ENCODE results near the gene ATP6V0A1. TPM values are rescaled to one million over a fixed set of nuclear protein-coding genes. Genes with fewer than 3 reads are reported as not detected.
A peak's percentile ranks its signal among the peaks of the same experiment; 100 is the strongest.

The ATP6V0A1 gene
- total RNA-seq, 1 donor from 2014 or later: 69.4 TPM

- Mint-ChIP-seq H3K4me1 (ENCODE audit: unreplicated experiment) (peaks cover 52% of the 10 kb centered on the region), H3K36me3 (peaks cover 11% of the 10 kb centered on the region), H3K27ac (peak overlapping the region; percentile 84), H3K27me3 (no peaks in the 10 kb centered on the region), H3K4me3 (no peak overlapping the region), H3K9me3 (no peaks in the 10 kb centered on the region)
- TF ChIP-seq CTCF (conservative IDR thresholded peaks at IDR 0.05): no peak
- no peak for DNase-seq (ENCODE audit: extremely low spot score, unreplicated experiment)
These were observed 63.1 kb downstream of the ATP6V0A1 start for GRCh38 chr17:42521666-42522262.

GRCh38 chr17:42522263-42522790 lies 63.6 kb downstream of the ATP6V0A1 start:
- no peak for DNase-seq (ENCODE audit: extremely low spot score, unreplicated experiment)
- H3K4me3 Mint-ChIP-seq: peak overlapping the region; percentile 23
- H3K9me3 Mint-ChIP-seq: no peaks in the 10 kb centered on the region
- no peaks in the 10 kb centered on the region for H3K27me3 Mint-ChIP-seq
- H3K36me3 Mint-ChIP-seq: peaks cover 11% of the 10 kb centered on the region
- peaks cover 56% of the 10 kb centered on the region for H3K4me1 Mint-ChIP-seq (ENCODE audit: unreplicated experiment)
- peak overlapping the region; percentile 67 for H3K27ac Mint-ChIP-seq
- TF ChIP-seq CTCF (conservative IDR thresholded peaks at IDR 0.05): no peak

- Mint-ChIP-seq H3K9me3 (no peaks in the 10 kb centered on the region), H3K4me3 (peak overlapping the region; percentile 34), H3K4me1 (ENCODE audit: unreplicated experiment) (peaks cover 53% of the 10 kb centered on the region), H3K36me3 (peaks cover 11% of the 10 kb centered on the region), H3K27me3 (no peaks in the 10 kb centered on the region), H3K27ac (no peak overlapping the region)
- DNase-seq (ENCODE audit: extremely low spot score, unreplicated experiment): no peak
- no peak for TF ChIP-seq CTCF (conservative IDR thresholded peaks at IDR 0.05)
These were observed 64.2 kb downstream of the ATP6V0A1 start for GRCh38 chr17:42522798-42523278.

GRCh38 chr17:42525221-42525620 lies 66.5 kb downstream of the ATP6V0A1 start:
- Mint-ChIP-seq H3K27ac (no peak overlapping the region), H3K9me3 (no peaks in the 10 kb centered on the region), H3K4me3 (no peak overlapping the region), H3K27me3 (no peaks in the 10 kb centered on the region), H3K4me1 (ENCODE audit: unreplicated experiment) (peaks cover 30% of the 10 kb centered on the region), H3K36me3 (peaks cover 11% of the 10 kb centered on the region)
- no peak for DNase-seq (ENCODE audit: extremely low spot score, unreplicated experiment)
- TF ChIP-seq CTCF (conservative IDR thresholded peaks at IDR 0.05): no peak

GRCh38 chr17:42526031-42526444 lies 67.4 kb downstream of the ATP6V0A1 start:
- no peak overlapping the region for H3K27ac Mint-ChIP-seq
- H3K27me3 Mint-ChIP-seq: no peaks in the 10 kb centered on the region
- peaks cover 11% of the 10 kb centered on the region for H3K36me3 Mint-ChIP-seq
- peaks cover 26% of the 10 kb centered on the region for H3K4me1 Mint-ChIP-seq (ENCODE audit: unreplicated experiment)
- H3K4me3 Mint-ChIP-seq: no peak overlapping the region
- no peaks in the 10 kb centered on the region for H3K9me3 Mint-ChIP-seq
- TF ChIP-seq CTCF (conservative IDR thresholded peaks at IDR 0.05): no peak
- DNase-seq (ENCODE audit: extremely low spot score, unreplicated experiment): no peak
